ENCODE data around the gene PET100. TPM values are rescaled to one million over a fixed set of nuclear protein-coding genes. Genes with fewer than 3 reads are reported as not detected.

PET100 gene
- total RNA-seq, 1 donor from 2014 or later, result 80.7 TPM

DNA sequence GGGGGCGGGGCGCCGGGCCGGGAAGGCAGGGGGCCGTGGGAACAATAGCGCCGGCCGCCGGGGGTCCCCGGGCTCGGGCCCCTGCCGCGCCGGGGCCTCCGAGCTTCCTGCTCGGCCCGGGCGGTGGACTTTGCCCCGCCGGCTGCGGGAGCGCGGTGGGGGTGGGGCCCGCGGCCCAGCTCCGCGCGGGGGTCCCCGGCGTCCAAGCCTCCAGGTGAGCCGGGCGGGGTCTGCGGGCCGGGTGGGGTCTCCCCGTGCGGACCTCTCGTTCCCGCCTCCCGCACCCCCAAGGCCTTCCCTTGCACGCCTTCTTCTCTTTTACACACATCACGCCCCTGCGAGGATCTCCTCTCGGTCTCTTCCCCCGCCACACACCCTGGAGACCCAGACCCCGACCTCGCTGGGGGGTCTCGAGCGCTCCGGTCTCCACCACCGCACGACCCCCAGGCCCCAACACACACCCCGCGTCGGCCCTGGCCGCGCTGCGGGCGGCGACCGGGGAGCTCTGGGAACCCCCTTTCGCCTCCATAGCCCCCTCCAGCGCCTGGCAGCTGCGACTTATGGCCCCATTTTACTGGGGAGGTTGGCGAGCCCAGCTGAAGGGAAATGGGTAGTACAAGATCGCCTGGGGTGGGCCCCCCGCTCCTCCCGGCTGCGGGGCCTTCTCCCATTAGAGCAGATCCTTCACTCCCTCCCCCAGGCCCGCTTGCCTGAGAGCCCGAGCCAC is 33.2 kb upstream of the PET100 start:
- peak overlapping the region; percentile 60 for H3K4me3 Mint-ChIP-seq (ENCODE audit: unreplicated experiment)
- no peaks in the 10 kb centered on the region for H3K36me3 Mint-ChIP-seq (ENCODE audit: low read depth)
- no peak for DNase-seq (ENCODE audit: low spot score)
- H3K9me3 Mint-ChIP-seq (ENCODE audit: low read depth), result no peaks in the 10 kb centered on the region
- H3K4me1 Mint-ChIP-seq (ENCODE audit: low read depth), result peaks cover 4% of the 10 kb centered on the region
- peaks cover 34% of the 10 kb centered on the region for H3K27me3 Mint-ChIP-seq (ENCODE audit: low read depth)
- no peak overlapping the region for H3K27ac Mint-ChIP-seq (ENCODE audit: unreplicated experiment)
- TF ChIP-seq, protein P1, sequence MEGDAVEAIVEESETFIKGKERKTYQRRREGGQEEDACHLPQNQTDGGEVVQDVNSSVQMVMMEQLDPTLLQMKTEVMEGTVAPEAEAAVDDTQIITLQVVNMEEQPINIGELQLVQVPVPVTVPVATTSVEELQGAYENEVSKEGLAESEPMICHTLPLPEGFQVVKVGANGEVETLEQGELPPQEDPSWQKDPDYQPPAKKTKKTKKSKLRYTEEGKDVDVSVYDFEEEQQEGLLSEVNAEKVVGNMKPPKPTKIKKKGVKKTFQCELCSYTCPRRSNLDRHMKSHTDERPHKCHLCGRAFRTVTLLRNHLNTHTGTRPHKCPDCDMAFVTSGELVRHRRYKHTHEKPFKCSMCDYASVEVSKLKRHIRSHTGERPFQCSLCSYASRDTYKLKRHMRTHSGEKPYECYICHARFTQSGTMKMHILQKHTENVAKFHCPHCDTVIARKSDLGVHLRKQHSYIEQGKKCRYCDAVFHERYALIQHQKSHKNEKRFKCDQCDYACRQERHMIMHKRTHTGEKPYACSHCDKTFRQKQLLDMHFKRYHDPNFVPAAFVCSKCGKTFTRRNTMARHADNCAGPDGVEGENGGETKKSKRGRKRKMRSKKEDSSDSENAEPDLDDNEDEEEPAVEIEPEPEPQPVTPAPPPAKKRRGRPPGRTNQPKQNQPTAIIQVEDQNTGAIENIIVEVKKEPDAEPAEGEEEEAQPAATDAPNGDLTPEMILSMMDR (IDR thresholded peaks at IDR 0.05), result no peak

DNA sequence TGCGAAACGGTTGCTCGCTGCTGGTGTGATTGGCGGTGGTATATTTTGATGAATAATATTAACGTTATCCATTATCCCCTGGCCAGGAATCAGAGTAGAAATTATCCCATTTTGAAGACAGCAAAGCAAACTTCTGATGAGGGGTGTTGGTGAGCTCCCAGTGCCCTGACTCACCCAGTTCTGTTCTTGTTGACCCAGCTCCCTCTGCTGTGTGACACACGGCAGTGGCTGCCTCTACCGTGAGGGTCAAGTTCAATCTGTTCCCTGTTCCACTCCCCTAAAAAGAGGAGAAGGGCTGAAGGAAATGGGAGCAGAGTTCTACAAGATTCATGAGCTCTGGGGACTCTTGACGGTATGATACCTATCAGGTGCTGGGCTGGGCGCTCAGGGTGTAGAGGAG is 31.9 kb upstream of the PET100 start:
- TF ChIP-seq, protein P1 (IDR thresholded peaks at IDR 0.05), result no peak
- peaks cover 38% of the 10 kb centered on the region for H3K27me3 Mint-ChIP-seq (ENCODE audit: low read depth)
- DNase-seq (ENCODE audit: low spot score), result no peak
- H3K4me3 Mint-ChIP-seq (ENCODE audit: unreplicated experiment), result no peak overlapping the region
- peaks cover 4% of the 10 kb centered on the region for H3K4me1 Mint-ChIP-seq (ENCODE audit: low read depth)
- no peak overlapping the region for H3K27ac Mint-ChIP-seq (ENCODE audit: unreplicated experiment)
- no peaks in the 10 kb centered on the region for H3K9me3 Mint-ChIP-seq (ENCODE audit: low read depth)
- H3K36me3 Mint-ChIP-seq (ENCODE audit: low read depth), result no peaks in the 10 kb centered on the region

DNA sequence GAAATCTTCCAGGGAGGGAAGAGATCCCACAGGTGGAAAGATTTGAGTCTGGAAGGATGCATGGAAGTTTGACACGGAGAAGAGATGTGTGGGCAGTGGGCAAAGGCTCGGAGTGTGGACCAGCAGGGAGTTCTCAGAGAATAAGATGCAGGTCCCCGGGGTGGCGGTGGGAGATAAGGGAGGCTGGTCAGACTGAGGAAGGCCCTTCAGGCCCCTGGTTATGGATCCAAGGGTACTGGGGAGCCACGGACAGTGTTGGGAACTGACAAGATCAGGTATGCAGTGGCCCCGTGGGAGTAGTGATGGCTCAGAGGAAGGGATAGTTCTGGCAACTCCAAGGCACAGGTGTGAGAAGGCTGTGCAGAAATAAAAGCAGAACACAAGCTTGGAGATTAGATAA is 31.4 kb upstream of the PET100 start:
- no peak overlapping the region for H3K4me3 Mint-ChIP-seq (ENCODE audit: unreplicated experiment)
- no peak for DNase-seq (ENCODE audit: low spot score)
- no peak overlapping the region for H3K27ac Mint-ChIP-seq (ENCODE audit: unreplicated experiment)
- no peaks in the 10 kb centered on the region for H3K9me3 Mint-ChIP-seq (ENCODE audit: low read depth)
- H3K36me3 Mint-ChIP-seq (ENCODE audit: low read depth), result no peaks in the 10 kb centered on the region
- TF ChIP-seq, protein P1 (IDR thresholded peaks at IDR 0.05), result no peak
- peaks cover 4% of the 10 kb centered on the region for H3K4me1 Mint-ChIP-seq (ENCODE audit: low read depth)
- H3K27me3 Mint-ChIP-seq (ENCODE audit: low read depth), result peaks cover 37% of the 10 kb centered on the region

DNA sequence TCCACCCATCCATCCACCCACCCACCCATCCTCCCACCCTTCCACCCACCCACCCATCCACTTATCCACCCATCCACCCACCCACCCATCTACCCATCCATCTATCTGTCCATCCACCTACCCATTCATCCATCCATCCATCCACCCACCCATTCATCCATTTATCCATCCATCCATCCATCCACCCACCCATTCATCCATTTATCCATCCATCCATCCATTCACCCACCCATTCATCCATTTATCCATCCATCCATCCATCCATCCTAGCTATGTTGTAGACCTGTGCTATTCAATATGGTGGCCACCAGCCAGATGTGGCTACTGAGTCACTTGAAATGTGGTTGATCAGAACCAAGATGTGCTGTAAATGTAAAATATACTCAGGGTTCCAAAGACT is 28.9 kb upstream of the PET100 start:
- DNase-seq (ENCODE audit: low spot score), result no peak
- no peak overlapping the region for H3K4me3 Mint-ChIP-seq (ENCODE audit: unreplicated experiment)
- no peaks in the 10 kb centered on the region for H3K36me3 Mint-ChIP-seq (ENCODE audit: low read depth)
- TF ChIP-seq, protein P1 (IDR thresholded peaks at IDR 0.05), result no peak
- peaks cover 27% of the 10 kb centered on the region for H3K27me3 Mint-ChIP-seq (ENCODE audit: low read depth)
- H3K9me3 Mint-ChIP-seq (ENCODE audit: low read depth), result no peaks in the 10 kb centered on the region
- no peaks in the 10 kb centered on the region for H3K4me1 Mint-ChIP-seq (ENCODE audit: low read depth)
- H3K27ac Mint-ChIP-seq (ENCODE audit: unreplicated experiment), result no peak overlapping the region

DNA sequence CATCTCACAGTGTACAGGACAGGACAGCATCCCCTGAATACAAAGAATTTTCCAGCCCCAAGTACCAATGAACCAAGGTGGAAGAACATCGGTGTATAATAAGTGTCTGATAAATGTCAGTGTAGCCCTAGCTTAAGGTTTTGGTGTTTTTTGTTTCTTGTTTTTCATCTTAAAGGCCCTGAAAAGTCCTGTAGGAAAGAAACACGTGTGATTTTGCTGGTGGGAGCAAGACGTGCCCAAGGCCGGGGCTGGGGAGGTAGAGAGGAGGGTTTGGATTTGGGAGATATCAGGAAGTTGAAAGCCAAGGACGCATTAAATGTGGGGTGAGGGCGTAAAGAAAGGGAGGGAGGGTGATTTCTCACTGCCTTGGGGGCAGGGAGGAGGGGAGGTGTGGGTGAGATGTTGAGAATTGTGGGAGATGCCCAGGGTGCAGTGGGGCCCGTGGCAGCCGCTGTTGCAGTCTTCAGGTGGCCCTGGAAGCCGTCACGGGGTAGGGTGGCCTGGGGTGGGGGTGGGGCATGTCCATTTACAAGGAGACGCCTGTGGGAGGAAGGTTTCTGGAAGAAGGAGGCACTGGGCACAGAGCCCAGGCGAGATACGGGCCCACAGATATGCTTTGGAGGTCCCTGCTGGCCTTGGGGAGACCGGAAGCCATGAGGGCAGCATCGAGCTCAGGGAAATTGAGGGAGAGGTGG is 27.2 kb upstream of the PET100 start:
- no peak overlapping the region for H3K27ac Mint-ChIP-seq (ENCODE audit: unreplicated experiment)
- no peaks in the 10 kb centered on the region for H3K9me3 Mint-ChIP-seq (ENCODE audit: low read depth)
- TF ChIP-seq, protein P1 (IDR thresholded peaks at IDR 0.05), result no peak
- H3K27me3 Mint-ChIP-seq (ENCODE audit: low read depth), result peaks cover 25% of the 10 kb centered on the region
- H3K4me1 Mint-ChIP-seq (ENCODE audit: low read depth), result no peaks in the 10 kb centered on the region
- DNase-seq (ENCODE audit: low spot score), result no peak
- no peak overlapping the region for H3K4me3 Mint-ChIP-seq (ENCODE audit: unreplicated experiment)
- H3K36me3 Mint-ChIP-seq (ENCODE audit: low read depth), result no peaks in the 10 kb centered on the region

All from chondrocyte (in vitro differentiated cells).